HS-5 (cell line): Measurements from ENCODE around the gene TMSB15A.
"Not testable (repeated sequence)": the region's sequence is repeated elsewhere in the genome, so short reads cannot be mapped to it uniquely, and the experiment has no call there.

ENCODE experiments used
- DNase-seq: peaks from one replicate; pipeline ENCODE4 v3.0.0-alpha.2; 2012; ENCODE audit warnings: low read depth

Gene TMSB15A

GRCh38 chrX:102515975-102516941, at the start of gene TMSB15A:
TSS of gene TMSB15A (minus strand) at chrX:102516739.
- DNase-seq = no peak

- no peak for DNase-seq
Measured at GRCh38 chrX:102560423-102561068, 44.0 kb upstream of the TMSB15A start.

GRCh38 chrX:102558607-102559006, 42.1 kb upstream of the TMSB15A start:
- no peak for DNase-seq

- DNase-seq = no peak
Measured at GRCh38 chrX:102548231-102548630, 31.7 kb upstream of the TMSB15A start.

GRCh38 chrX:102546828-102547493, 30.4 kb upstream of the TMSB15A start:
- DNase-seq = no peak

- DNase-seq = not testable (repeated sequence)
Measured at GRCh38 chrX:102546175-102546574, 29.6 kb upstream of the TMSB15A start.

- no peak for DNase-seq
Measured at GRCh38 chrX:102535958-102536357, 19.4 kb upstream of the TMSB15A start.

- no peak for DNase-seq
Measured at GRCh38 chrX:102517326-102517725, 787 bp upstream of the TMSB15A start.

- DNase-seq = no peak
Measured at GRCh38 chrX:102514536-102514935, 2.0 kb downstream of the TMSB15A start.

GRCh38 chrX:102498732-102499131, 17.8 kb downstream of the TMSB15A start:
- no peak for DNase-seq

- no peak for DNase-seq
Measured at GRCh38 chrX:102491766-102492165, 24.8 kb downstream of the TMSB15A start.

- DNase-seq = not testable (repeated sequence)
Measured at GRCh38 chrX:102478765-102479164, 37.8 kb downstream of the TMSB15A start.

GRCh38 chrX:102471762-102472220, 44.7 kb downstream of the TMSB15A start, which contains the start of gene TCP11X2:
TSS of gene TCP11X2 (minus strand) at chrX:102471812.
- not testable (repeated sequence) for DNase-seq

GRCh38 chrX:102470215-102470614, 46.3 kb downstream of the TMSB15A start:
- not testable (repeated sequence) for DNase-seq
